ENCODE results near the gene SPSB3.

DNA sequence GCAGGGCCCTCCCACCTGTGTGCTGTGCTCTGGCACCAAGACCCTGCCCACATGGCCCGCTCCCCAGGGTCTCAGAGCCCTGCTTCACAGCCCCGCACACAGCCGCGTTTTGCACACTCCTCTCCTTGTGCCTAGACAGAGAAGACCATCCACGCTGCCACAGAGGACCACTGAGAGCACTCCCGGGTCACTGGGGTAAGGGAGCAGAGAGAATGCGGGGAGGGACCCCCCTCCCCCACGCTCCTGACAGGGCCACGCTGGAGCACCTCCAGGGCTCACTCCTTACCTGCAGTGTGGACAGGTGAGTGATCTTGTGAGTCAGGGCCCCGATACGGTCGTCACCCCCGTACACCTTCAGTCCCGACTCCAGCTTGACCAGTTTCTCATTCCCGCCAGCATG lies 37.2 kb upstream of the SPSB3 start:
- TF ChIP-seq GABPA (tag; conservative IDR thresholded peaks at IDR 0.05; ENCODE audit: low read depth): no peak
- TF ChIP-seq SETDB1 (IDR thresholded peaks at IDR 0.05; ENCODE audit: low read length): no peak
- TF ChIP-seq, protein P1, sequence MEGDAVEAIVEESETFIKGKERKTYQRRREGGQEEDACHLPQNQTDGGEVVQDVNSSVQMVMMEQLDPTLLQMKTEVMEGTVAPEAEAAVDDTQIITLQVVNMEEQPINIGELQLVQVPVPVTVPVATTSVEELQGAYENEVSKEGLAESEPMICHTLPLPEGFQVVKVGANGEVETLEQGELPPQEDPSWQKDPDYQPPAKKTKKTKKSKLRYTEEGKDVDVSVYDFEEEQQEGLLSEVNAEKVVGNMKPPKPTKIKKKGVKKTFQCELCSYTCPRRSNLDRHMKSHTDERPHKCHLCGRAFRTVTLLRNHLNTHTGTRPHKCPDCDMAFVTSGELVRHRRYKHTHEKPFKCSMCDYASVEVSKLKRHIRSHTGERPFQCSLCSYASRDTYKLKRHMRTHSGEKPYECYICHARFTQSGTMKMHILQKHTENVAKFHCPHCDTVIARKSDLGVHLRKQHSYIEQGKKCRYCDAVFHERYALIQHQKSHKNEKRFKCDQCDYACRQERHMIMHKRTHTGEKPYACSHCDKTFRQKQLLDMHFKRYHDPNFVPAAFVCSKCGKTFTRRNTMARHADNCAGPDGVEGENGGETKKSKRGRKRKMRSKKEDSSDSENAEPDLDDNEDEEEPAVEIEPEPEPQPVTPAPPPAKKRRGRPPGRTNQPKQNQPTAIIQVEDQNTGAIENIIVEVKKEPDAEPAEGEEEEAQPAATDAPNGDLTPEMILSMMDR (IDR thresholded peaks at IDR 0.05 in 2 of 3, conservative IDR thresholded peaks at IDR 0.05 in 1 of 3; ENCODE audit: insufficient read depth in 2 of 3, low read depth in 1 of 3, low read length in 3 of 3): no peak
- TF ChIP-seq ILK (tag; IDR thresholded peaks at IDR 0.05; ENCODE audit: borderline replicate concordance, low read depth): no peak
- TF ChIP-seq NR2F6 (CRISPR knock-in tag; IDR thresholded peaks at IDR 0.05): no peak
- no peak for TF ChIP-seq GABPB1 (CRISPR knock-in tag; IDR thresholded peaks at IDR 0.05)
- no peak for TF ChIP-seq JUND (IDR thresholded peaks at IDR 0.05; ENCODE audit: borderline replicate concordance, low read depth, low read length)
- TF ChIP-seq JUND (tag; IDR thresholded peaks at IDR 0.05; ENCODE audit: borderline replicate concordance, low read depth, low read length): no peak
- TF ChIP-seq POLR2A (conservative IDR thresholded peaks at IDR 0.05): no peak
- no peak for TF ChIP-seq HDAC2 (IDR thresholded peaks at IDR 0.05)
- no peak for TF ChIP-seq ZNF239 (CRISPR knock-in tag; IDR thresholded peaks at IDR 0.05)
- no peak for TF ChIP-seq ETV5 (CRISPR knock-in tag; IDR thresholded peaks at IDR 0.05; ENCODE audit: low read depth)
- TF ChIP-seq ZNF253 (CRISPR knock-in tag; conservative IDR thresholded peaks at IDR 0.05): no peak

Data from K562 (cell line).